Esophagus muscularis mucosa (tissue), 2 donors: ENCODE data around the gene PLXNA4.

ENCODE experiments used
- POLR2A ChIP-seq: fragments of 450-650 bp; IDR thresholded peaks from one replicate; pipeline ENCODE4 v1.6.1; 2017; ENCODE audit warnings: antibody characterized with exemption, moderate library complexity, mild to moderate bottlenecking, low read depth
- POLR2AphosphoS5 ChIP-seq, 2 donors: sonication (generic); formaldehyde crosslinking; IDR thresholded peaks; one replicate each; pipeline ENCODE4 v1.6.1; 2017; ENCODE audit warnings: antibody characterized with exemption in 2 of 2

DNA sequence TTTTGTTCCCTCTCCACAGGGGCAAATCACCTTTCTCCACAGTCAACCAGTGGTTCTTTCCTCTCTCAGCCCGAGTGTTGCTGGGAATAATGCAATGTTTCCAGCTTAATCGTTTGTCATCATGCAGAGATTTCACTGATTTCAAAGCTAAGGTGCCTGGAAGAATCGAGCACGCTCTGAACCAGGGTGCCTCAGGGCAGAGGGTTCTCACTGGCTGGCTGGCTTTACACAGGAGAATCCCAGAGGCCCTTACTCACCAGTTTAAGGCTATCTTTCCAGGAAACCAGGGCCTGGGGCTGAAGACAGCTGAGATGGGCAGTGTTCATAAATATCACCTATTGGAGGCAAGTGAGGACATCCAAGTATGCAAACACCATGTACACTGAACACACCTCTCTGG is 21.8 kb downstream of the PLXNA4 start:
- TF ChIP-seq POLR2A = no peak
- TF ChIP-seq POLR2AphosphoS5 (IDR thresholded peaks at IDR 0.05) = no peak
